A673 (cell line): ENCODE results near the gene ALX3. TPM values are rescaled to one million over a fixed set of nuclear protein-coding genes. Genes with fewer than 3 reads are reported as not detected.

Experiments used
- BruUV-seq: library from RNA; stranded (reverse); fragments of 400-500 nt; replicated peaks from 2 replicates; lab custom pipeline; 2021; lab: Mats Ljungman, UMichigan
- CTCF ChIA-PET: fragments of 300-600 bp; sonication (Branson Sonifier 250); formaldehyde crosslinking; loops from one replicate; lab custom pipeline; 2022; ENCODE audit warnings: antibody characterized with exemption; lab: Charles Lee
- POLR2A ChIA-PET: fragments of 300-600 bp; sonication (Branson Sonifier 250); formaldehyde crosslinking; loops from one replicate; lab custom pipeline; 2022; ENCODE audit warnings: antibody characterized with exemption; ENCODE audit not compliant: low non-redundant PET; lab: Charles Lee
- DNase-seq: peaks from one replicate; pipeline ENCODE4 v3.0.0-alpha.2; 2015; ENCODE audit warnings: low spot score
- H3K27ac ChIP-seq: fragments of 200-600 bp; sonication (generic); 2 replicates; pipeline ENCODE4 v1.5.1; 2016; ENCODE audit warnings: mixed run types, low read depth, mild to moderate bottlenecking, mixed read lengths, antibody characterized with exemption, low read length; ENCODE audit not compliant: poor library complexity, severe bottlenecking
- H3K27me3 ChIP-seq: fragments of 200-600 bp; sonication (generic); replicated peaks from 2 replicates; pipeline ENCODE4 v1.6.1; 2017; ENCODE audit warnings: mixed run types, low read depth, mild to moderate bottlenecking, mixed read lengths, antibody characterized with exemption, low read length; ENCODE audit not compliant: insufficient read depth, poor library complexity
- H3K36me3 ChIP-seq: fragments of 200-600 bp; sonication (generic); 2 replicates; pipeline ENCODE4 v1.6.1; 2016; ENCODE audit warnings: mixed run types, mild to moderate bottlenecking, mixed read lengths, antibody characterized with exemption, low read length; ENCODE audit not compliant: insufficient read depth, poor library complexity, severe bottlenecking
- H3K4me1 ChIP-seq: fragments of 200-600 bp; sonication (generic); 2 replicates; pipeline ENCODE4 v1.6.1; 2017; ENCODE audit warnings: mixed run types, mild to moderate bottlenecking, mixed read lengths, antibody characterized with exemption, low read length; ENCODE audit not compliant: insufficient read depth, poor library complexity, severe bottlenecking
- H3K4me3 ChIP-seq: fragments of 200-600 bp; sonication (generic); 2 replicates; pipeline ENCODE4 v1.5.1; 2016; ENCODE audit warnings: low read depth, mixed run types, mild to moderate bottlenecking, mixed read lengths, low read length; ENCODE audit not compliant: poor library complexity, severe bottlenecking
- H3K9me3 ChIP-seq: fragments of 200-600 bp; sonication (generic); 2 replicates; pipeline ENCODE4 v1.6.1; 2016; ENCODE audit warnings: mixed run types, low read depth, mild to moderate bottlenecking, mixed read lengths, antibody characterized with exemption, low read length; ENCODE audit not compliant: poor library complexity, severe bottlenecking
- CTCF ChIP-seq: fragments of 300-800, 200-600 bp; sonication (generic); conservative IDR thresholded peaks from 2 replicates; pipeline ENCODE4 v1.5.1; 2017; ENCODE audit warnings: low read depth, mild to moderate bottlenecking, antibody characterized with exemption, low read length, moderate library complexity, mixed read lengths
- EZH2 ChIP-seq: fragments of 200-600 bp; sonication (generic); IDR thresholded peaks from 2 replicates; pipeline ENCODE4 v1.6.1; 2017; ENCODE audit warnings: borderline replicate concordance, low read depth, mild to moderate bottlenecking, mixed read lengths, antibody characterized with exemption, low read length; ENCODE audit not compliant: poor library complexity, severe bottlenecking
- intact Hi-C: fragments of 100-400 bp; cut with micrococcal nuclease; formaldehyde crosslinking; loops from one replicate; pipeline ENCODE4 v1.10.0; 2022; ENCODE audit not compliant: unreplicated experiment
- total RNA-seq: library from RNA; stranded (reverse); gene quantifications from 2 replicates; pipeline ENCODE4 v1.2.3, GENCODE V29; 2021

Gene ALX3
- total RNA-seq, 1 experiment from 2014 or later = 0.84 TPM

GRCh38 chr1:110094931-110095654, 24.6 kb upstream of the ALX3 start:
- H3K4me3 ChIP-seq = no peak overlapping the region
- H3K9me3 ChIP-seq = no peaks in the 10 kb centered on the region
- H3K36me3 ChIP-seq = no peaks in the 10 kb centered on the region
- no peak for DNase-seq
- ChIA-PET CTCF (no interaction called here), POLR2A (no interaction called here)
- H3K27me3 ChIP-seq = peaks cover 48% of the 10 kb centered on the region
- H3K4me1 ChIP-seq = no peaks in the 10 kb centered on the region
- no peak for TF ChIP-seq CTCF
- TF ChIP-seq EZH2 = no peak
- intact Hi-C loops = no loop called here
- H3K27ac ChIP-seq = no peak overlapping the region
- no TSS peak for BruUV-seq

GRCh38 chr1:110092991-110093390, 22.5 kb upstream of the ALX3 start:
- H3K9me3 ChIP-seq = no peaks in the 10 kb centered on the region
- TF ChIP-seq CTCF = no peak
- TF ChIP-seq EZH2 = no peak
- no TSS peak for BruUV-seq
- ChIA-PET CTCF (no interaction called here), POLR2A (interaction anchor here (0.5 kb wide), 1 partner anchor 260 kb away, joined by 9 read pairs; no protein-coding TSS in a partner anchor)
- no peak overlapping the region for H3K4me3 ChIP-seq
- H3K27me3 ChIP-seq = peaks cover 53% of the 10 kb centered on the region
- intact Hi-C loops = no loop called here
- DNase-seq = no peak
- H3K27ac ChIP-seq = no peak overlapping the region
- no peaks in the 10 kb centered on the region for H3K36me3 ChIP-seq
- no peaks in the 10 kb centered on the region for H3K4me1 ChIP-seq

DNA sequence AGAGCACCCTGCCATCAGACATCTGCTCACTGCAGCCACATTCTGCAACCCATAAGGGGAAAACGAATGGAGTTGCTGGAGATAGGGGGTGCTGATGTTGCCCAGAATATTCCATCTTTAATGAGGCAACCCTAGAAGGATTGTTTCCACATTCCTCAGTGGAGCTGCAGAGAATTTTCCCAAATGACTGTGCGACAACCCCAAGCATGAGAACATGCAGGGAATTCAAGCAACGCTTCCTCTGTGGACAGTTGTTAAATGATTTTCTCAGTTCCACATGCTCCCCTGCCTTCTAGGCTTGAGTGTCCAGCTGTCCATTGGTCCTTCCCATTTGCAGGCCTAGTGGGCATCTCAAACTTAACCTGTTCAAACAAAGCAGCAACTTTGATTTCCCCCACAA, 21.3 kb upstream of the ALX3 start:
- POLR2A ChIA-PET = interaction anchor here (0.6 kb wide), 1 partner anchor 26 kb away, joined by 5 read pairs; no protein-coding TSS in a partner anchor
- H3K4me1 ChIP-seq = no peaks in the 10 kb centered on the region
- no TSS peak for BruUV-seq
- no peak overlapping the region for H3K27ac ChIP-seq
- peaks cover 60% of the 10 kb centered on the region for H3K27me3 ChIP-seq
- no peak for TF ChIP-seq EZH2
- H3K9me3 ChIP-seq = no peaks in the 10 kb centered on the region
- no peak overlapping the region for H3K4me3 ChIP-seq
- CTCF ChIA-PET = interaction anchor here (1.2 to 2.5 kb wide), 2 partner anchors 14 to 32 kb away, joined by 3 to 6 read pairs; no protein-coding TSS in a partner anchor
- DNase-seq = no peak
- H3K36me3 ChIP-seq = no peaks in the 10 kb centered on the region
- intact Hi-C loops = no loop called here
